GM19463 (cell line): ENCODE data around the gene NUFIP1.
"Not testable (repeated sequence)": the region's sequence is repeated elsewhere in the genome, so short reads cannot be mapped to it uniquely, and the experiment has no call there.

Experiments
- ATAC-seq: cut with Tn5 transposase; IDR thresholded peaks from one replicate; pipeline ENCODE4 v1.9.1; 2021; ENCODE audit warnings: mild to moderate bottlenecking, moderate library complexity; ENCODE audit not compliant: unreplicated experiment

Gene NUFIP1

GRCh38 chr13:44969551-44970484 lies 19.5 kb downstream of the NUFIP1 start:
- no peak for ATAC-seq

DNA sequence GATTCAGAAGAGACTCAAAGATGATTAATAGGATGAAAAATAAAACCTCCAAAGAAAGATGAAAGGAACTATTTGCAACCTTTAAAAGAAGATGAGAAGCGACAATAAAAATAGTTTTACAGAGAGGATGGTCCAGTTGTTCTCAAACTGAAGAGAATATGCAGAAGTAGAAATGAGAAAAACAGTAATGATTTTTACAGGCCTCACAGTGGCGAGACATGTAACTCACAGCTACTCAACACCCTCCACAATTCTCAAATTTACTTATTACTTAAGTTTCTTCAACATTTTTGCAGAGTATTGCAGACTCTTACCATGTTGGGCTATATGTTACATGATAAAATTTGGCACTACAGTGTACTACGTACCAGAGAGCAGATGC lies 20.8 kb downstream of the NUFIP1 start:
- no peak for ATAC-seq

- no peak for ATAC-seq
Measured at GRCh38 chr13:44967704-44968433, 21.4 kb downstream of the NUFIP1 start.

GRCh38 chr13:44961997-44962396 lies 27.3 kb downstream of the NUFIP1 start:
- no peak for ATAC-seq

- no peak for ATAC-seq
Measured at GRCh38 chr13:44955406-44955805, 33.9 kb downstream of the NUFIP1 start.

DNA sequence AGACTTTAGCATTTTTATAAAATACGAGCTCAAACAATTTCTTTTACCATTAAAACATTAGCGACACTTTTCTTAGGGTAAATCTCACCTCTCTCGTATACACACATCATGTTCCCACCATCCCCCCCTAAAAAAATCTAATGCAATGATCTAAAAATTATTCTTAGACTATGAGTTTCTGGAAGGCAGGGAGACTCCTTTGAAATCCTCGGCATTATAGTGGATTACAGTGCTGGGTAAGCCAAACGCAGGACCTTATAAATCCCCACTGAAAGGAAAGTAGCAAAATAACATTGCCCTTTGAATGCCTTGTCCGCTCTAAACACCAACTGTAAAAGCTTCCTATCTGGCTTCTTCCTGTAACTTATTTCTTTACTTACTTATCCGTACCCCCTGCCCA lies 35.0 kb downstream of the NUFIP1 start:
- ATAC-seq = no peak

DNA sequence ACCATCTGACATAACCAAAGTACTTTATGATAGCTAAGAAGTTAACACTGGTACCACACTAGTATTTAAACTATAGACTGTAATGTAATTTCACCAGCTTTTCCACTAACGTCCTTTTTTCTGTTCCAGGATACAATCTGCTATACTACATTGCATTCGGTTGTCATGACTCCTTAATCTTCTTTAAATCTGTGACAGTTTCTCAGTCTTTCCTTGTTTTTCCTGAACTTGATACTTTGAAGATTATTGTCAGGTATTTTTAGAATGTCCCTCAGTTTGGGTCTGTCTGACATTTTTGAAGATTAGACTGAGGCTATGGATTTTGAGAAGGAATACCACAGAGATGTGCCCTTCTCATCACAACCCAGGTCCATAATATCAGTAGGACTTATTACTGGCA lies 36.6 kb downstream of the NUFIP1 start:
- no peak for ATAC-seq

DNA sequence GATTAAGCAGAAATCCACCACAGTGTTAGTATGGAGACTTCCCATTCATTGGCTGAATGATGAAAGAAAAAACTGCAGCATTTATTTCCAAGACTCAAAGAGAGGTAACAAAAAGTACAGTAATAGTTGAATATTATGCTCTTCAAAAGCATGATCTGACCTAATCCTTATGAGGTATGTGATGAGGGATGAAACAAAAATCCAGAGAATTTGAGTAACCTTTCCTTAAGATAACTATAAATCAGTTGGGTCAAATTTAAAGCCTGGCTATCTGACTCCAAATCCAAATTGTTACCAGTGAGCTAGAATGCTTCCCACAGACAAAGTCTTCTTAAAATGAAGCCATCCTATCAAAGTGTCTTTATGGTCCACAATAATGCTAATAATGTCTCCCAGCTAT lies 38.1 kb downstream of the NUFIP1 start:
- ATAC-seq = no peak

- ATAC-seq = not testable (repeated sequence)
Measured at GRCh38 chr13:44943411-44943810, 45.9 kb downstream of the NUFIP1 start.

DNA sequence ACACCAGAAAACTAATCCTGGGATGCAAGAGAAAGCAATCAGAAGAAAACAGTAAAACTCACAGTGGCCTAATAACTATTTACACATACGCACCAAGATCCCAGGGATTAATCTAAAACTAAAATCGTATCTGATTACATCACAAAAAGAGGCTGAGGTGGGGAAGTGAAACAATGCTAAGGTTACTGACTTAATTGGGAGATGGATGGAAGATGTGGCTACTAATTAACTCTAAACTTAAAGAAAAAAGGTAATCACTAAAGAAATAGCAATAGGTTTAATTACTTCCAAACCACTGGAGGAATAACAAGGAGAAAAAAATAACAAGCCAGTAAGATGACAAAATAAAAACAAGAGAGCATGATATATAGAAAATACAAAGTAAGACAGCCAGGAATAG lies 50.4 kb downstream of the NUFIP1 start:
- ATAC-seq = no peak

GRCh38 chr13:44936246-44936645 lies 53.0 kb downstream of the NUFIP1 start:
- ATAC-seq = no peak

- no peak for ATAC-seq
Measured at GRCh38 chr13:44934724-44935123, 54.5 kb downstream of the NUFIP1 start.

DNA sequence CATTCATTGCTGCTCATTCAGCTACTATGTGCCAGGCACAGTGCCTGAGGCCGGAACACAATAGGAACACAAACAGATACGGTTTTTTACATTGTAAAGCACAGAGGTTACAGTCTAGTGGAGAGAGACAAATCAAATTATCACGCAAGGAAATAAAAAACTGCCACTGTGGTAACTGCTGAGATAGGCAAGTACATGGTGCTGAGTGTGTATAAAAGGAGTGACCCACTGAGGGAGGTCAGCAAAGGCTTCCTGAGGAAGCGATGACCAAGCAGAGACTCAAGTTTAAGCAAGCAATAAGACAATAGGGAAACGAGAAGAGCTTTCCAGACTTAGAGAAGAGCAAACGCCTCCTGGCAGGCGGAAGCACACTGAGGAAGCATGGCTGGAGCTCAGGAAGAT lies 56.4 kb downstream of the NUFIP1 start:
- ATAC-seq = no peak

DNA sequence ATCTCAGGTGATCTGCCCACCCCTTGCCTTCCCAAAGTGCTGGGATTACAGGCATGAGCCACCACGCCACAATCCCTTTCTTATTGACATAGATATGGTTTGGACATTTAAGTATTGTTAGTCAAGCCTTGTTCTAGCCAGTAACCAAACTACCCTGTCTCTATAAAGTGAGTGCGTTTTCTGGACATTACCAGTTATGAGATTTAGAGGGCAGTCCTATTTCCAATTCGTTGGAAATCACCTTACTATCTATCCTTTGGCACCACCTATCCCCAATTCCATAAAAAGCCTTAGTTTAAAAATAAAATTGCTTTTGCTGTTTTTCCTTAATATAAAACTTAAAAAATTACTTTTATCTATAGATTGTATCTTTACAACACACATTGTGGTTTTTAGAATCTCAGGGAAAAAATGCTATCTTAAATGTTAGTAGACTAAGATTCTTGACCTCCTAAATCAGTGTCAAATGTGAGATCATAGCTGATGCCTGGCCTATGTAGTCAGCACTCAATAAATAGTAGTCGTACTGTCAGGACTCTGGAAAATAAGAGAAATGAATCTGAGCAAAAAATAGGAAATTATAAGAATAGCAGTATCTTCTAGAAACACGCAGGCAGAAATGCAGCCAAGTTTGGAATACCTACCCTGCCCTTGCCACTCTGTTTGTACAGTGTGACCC lies 57.0 kb downstream of the NUFIP1 start:
- no peak for ATAC-seq

DNA sequence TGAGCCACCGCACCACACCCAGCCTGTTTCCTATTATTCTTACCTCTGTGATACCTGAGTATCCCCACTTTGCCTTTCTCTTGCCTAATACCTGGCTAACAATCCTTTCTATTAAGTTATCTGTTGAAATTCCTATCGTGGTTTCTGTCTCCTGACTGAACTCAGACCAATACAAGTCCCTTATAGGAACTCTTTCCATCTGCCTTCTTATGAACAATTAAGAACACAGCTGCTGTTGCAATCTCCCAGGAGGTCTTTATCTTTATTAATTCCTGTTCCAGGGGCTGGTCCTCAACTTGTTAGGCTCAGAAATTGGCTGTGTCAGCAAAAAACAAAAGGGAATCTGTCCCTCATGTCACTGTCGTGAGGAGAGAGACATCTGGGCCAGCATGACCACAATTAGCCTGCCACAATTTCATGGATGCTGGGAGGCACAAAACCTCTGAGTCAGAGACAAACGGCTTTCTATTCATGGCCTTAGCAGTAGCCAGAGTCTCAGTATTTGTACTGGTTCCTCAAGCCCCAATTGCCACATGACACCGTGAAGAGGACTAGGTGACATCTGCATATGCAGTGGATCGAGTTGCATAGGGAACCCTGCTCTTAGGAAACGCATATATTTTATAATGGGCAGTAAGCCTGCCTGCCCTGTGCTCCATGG lies 58.2 kb downstream of the NUFIP1 start:
- ATAC-seq = no peak

DNA sequence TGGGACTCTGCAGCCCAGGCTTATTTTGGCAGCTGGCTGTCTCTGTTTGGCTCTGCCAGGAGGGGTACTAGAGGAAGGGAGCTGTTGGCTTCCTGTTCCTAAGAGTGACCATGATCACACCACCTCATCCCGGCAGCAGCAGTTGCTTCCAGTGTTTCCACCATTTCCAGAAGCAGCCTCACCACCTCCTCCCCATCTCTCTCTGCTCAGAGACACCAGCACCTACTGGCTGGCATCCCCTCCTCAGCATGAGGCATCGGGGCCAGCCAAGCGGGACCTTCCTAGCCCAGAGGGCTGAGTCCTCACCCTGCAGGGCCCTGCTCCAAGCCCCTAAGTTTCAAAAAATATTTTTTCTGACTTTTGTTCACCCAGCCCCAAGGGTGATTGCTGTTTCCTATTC lies 59.0 kb downstream of the NUFIP1 start:
- ATAC-seq = no peak

DNA sequence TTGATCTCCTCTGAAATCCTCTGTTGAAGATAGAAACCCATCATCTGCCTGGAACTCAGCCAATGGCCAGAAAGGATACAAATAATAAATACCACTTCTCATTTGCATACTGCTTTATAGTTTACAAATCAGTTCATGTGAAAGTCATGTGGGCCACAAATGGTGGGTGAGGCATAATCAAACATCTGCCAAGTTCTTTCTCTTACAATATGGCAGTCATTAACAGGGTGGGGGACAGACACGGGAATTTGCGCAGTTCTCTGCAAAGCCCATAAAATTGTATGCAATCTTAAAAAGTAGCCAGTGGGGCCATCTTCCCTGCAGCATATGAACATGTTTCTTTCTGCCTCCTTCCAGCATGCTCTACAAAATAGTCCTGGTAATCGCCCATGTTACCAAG lies 59.6 kb downstream of the NUFIP1 start:
- ATAC-seq = no peak

DNA sequence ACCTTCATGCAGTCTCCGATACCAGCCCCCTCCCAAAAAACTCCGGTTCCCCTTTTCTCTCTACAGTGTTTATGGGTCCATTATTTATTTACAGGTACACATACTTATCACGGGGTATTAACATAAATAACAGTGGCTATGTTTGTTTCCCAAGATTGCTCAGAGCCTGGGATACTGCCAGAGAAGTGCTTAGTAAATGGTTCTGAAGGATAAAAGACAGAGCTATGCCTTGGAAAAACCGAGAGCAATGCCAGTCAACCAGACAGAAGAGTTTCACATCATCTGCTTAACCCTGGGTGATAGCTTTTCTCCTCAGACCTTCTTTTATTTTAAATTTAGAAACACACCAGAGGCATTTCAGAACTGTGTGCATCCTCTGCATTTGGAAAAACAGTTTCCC lies 61.3 kb downstream of the NUFIP1 start:
- no peak for ATAC-seq

- no peak for ATAC-seq
Measured at GRCh38 chr13:44921931-44922758, 67.1 kb downstream of the NUFIP1 start.

DNA sequence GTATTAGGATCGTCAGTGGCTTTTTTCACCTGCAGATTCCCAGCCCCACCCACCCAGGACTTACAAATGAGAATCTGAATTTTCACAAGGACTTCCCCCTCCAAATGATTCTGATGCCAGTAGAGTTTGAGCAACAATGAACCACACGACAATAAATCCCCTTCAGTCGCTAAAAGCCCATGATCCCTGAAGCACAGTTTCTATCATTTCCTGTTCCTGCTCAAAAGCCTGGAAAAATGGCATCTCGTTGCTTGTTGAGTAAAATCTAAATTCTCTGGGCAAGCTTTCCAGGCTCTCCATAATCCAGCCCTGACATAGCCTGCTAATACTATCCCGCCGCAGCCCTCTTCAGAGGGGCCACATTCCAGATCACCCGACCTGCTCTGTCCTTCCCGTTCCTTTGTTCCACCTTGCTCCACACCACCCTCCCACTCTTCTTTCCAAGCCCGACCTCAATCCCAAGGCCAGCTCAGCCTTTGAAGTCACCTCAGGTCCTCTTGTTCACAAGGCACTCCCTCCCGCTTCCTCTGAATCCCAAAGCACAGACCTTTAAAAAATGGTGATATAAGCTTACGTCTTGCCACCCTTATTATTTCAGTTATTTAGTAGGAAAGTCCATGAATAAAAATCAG lies 67.9 kb downstream of the NUFIP1 start:
- ATAC-seq = no peak
